HG02588 (cell line): ENCODE data around the gene PRXL2B.

Experiments used
- ATAC-seq: cut with Tn5 transposase; IDR thresholded peaks from one replicate; pipeline ENCODE4 v1.9.1; 2021; ENCODE audit warnings: mild to moderate bottlenecking, moderate library complexity; ENCODE audit not compliant: unreplicated experiment

PRXL2B gene

GRCh38 chr1:2596530-2597333 is 10.2 kb downstream of the PRXL2B start:
- no peak for ATAC-seq

- ATAC-seq: no peak
These were observed 11.1 kb downstream of the PRXL2B start for GRCh38 chr1:2597441-2598328.

GRCh38 chr1:2598329-2598931 is 11.9 kb downstream of the PRXL2B start:
- no peak for ATAC-seq

- no peak for ATAC-seq
These were observed 15.2 kb downstream of the PRXL2B start for GRCh38 chr1:2601721-2602303.

- ATAC-seq: no peak
These were observed 15.8 kb downstream of the PRXL2B start for GRCh38 chr1:2602311-2602835.

GRCh38 chr1:2602866-2603520 is 16.4 kb downstream of the PRXL2B start:
- ATAC-seq: no peak

- no peak for ATAC-seq
These were observed 17.1 kb downstream of the PRXL2B start for GRCh38 chr1:2603521-2604155.

- no peak for ATAC-seq
These were observed 17.7 kb downstream of the PRXL2B start for GRCh38 chr1:2604156-2604843.

- ATAC-seq: no peak
These were observed 18.4 kb downstream of the PRXL2B start for GRCh38 chr1:2604844-2605508.

GRCh38 chr1:2605509-2606395 is 19.2 kb downstream of the PRXL2B start:
- no peak for ATAC-seq

- ATAC-seq: no peak
These were observed 19.9 kb downstream of the PRXL2B start for GRCh38 chr1:2606396-2606880.

- ATAC-seq: no peak
These were observed 20.5 kb downstream of the PRXL2B start for GRCh38 chr1:2606881-2607621.

GRCh38 chr1:2607641-2608091 is 21.1 kb downstream of the PRXL2B start:
- no peak for ATAC-seq

- no peak for ATAC-seq
These were observed 22.9 kb downstream of the PRXL2B start for GRCh38 chr1:2609319-2610035.

- no peak for ATAC-seq
These were observed 23.7 kb downstream of the PRXL2B start for GRCh38 chr1:2610036-2610959.
